ENCODE measurements around the gene TLX2.
"Not testable (repeated sequence)": the region's sequence is repeated elsewhere in the genome, so short reads cannot be mapped to it uniquely, and the experiment has no call there.

TLX2 gene

DNA sequence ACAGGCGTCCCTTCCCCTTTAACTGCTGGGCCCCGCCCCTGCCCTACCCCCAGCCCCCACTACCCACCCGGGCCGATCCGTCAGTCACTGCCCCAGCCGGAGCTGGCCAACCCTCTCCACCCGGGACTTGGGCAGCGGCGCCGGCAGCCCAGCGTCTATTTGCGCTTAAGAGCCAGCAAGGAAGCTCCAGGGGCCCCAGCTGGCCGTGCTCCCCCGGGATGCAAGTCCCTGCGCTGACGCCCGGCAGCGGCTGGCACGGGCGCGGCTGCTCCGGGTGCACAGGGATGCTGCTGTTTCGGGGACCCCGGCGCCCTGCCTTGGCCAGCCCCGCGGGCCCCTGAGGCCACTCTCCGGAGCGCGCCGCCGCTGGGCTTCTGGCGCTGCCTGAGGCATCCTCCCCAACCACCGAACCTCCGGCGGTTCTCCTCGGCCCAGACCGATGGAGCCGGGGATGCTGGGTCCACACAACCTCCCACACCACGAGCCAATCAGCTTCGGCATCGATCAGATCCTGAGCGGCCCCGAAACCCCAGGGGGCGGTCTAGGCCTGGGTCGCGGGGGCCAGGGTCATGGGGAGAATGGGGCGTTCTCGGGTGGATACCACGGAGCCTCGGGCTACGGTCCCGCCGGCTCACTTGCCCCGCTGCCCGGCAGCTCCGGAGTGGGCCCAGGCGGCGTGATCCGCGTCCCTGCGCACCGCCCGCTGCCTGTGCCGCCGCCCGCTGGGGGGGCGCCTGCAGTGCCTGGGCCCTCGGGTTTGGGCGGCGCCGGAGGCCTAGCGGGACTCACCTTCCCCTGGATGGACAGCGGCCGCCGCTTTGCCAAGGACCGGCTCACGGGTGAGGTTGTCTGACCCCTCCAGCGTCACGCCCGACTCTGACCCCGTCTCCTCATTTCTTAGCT, at the start of gene TLX2:
TLX2 (plus strand) TSS at position 83 of the 903 bp plus-strand sequence; CDS start at position 440, 357 bp downstream.
- DNase-seq (ENCODE audit: low read depth in 2 of 2), result no peak

DNA sequence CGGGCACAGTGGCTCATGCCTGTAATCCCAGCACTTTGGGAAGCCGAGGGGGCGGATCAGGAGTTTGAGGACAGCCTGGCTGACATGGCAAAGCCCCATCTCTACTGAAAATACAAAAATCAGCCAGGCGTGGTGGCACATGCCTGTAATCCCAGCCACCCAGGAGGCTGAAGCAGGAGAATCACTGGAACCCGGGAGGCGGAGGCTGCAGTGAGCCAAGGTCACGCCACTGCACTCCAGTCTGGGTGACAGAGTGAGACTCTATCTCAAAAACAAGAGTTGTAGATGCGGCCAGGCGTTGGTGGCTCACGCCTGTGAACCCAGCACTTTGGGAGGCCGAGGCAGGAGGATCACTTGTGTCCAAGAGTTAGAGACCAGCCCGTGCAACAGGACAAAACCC, 43.5 kb upstream of the TLX2 start:
- DNase-seq (ENCODE audit: low read depth in 2 of 2), result not testable (repeated sequence)

DNA sequence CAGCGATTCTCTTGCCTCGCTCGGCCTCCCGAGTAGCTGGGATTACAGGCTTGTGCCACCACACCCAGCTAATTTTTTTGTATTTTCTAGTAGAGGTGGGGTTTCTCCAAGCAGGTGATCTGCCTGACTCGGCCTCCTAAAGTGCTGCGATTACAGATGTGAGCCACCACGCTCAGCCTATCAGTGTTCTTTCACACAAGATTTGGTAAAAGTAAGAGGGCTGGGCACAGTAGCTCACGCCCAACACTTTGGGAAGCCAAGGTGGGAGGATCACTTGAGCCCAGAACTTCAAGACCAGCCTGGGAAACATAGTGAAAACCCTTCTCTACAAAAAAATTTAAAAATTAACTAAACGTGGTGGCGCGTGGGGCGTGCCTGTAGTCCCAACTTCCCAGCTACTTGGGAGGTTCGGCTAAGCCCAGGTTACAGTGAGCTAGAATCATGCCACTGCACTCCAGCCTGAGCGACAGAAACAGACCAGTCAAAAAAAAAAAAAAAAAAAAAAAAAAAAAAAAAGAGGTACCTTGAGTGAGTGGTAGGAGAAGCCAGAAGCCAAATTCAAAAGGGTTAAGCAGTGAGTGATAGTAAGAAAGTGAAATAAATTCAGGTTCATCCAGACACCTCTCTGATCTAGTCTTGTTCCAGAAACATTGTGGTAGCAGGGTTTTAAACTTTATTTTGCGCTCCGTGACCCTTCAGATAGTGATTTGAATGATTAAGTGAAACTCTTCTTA, 42.8 kb upstream of the TLX2 start:
- DNase-seq (ENCODE audit: low read depth in 2 of 2), result no peak

DNA sequence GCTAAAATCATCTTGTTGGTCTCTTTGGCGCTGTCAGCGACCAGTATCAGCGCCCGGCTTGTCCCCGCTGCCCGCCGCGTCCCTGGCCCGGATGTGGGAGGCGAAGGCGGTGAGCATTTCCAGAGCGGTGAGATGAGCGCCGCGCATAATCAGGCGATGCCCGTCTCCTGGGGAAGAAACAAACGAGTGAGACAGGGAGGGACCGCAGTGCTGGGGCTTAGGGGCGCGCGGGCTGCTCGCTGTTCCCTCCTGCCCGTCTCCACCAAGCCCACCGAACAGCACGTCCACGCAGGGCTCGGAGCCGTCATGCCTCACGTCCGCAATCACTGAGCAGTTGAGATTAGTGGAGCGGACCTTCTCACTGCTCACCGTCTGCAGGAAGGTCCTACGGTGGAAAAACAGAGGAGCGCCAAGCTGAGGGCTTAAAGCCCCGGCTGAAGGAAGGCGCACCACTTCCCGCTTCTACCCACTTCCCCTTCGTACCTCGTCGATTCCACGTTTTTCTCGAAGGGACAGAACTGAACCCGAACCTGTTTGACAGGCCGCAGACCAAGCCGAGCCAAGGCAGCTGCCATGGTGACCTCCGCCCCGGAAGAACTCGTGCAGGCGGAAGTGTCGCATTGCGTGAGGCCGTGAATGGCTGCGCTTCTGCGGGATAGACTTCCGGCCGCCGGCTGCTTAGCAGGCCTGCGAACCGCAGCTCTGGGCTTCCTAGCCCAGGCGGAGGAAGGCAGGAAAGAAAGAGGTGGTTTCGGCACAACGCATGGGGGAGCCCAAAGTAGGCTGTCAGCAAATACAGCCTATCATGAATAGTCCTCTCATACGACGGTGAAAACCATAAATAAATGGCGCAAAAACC, 41.9 kb upstream of the TLX2 start, which contains the start of gene MRPL53:
MRPL53 (minus strand) TSS at position 595 of the 859 bp plus-strand sequence; CDS start at position 575, 20 bp downstream.
- DNase-seq (ENCODE audit: low read depth in 2 of 2), result peak; percentile 88 to 95

DNA sequence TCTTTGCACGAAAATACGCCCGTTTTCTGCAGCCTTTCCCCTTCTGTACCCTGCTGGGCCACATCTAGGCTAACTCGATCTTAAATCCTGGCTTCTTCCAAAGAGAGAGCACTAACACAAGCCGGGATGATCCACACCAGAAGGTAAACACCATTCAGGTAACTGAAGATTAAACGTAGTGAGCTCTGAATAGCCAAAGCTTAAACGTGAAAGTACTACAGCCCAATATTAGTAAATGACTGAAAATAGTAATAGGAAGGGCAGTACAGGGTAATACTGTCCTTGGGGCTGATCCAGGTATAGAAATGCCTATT, 41.3 kb upstream of the TLX2 start:
- no peak for DNase-seq (ENCODE audit: low read depth in 2 of 2)

DNA sequence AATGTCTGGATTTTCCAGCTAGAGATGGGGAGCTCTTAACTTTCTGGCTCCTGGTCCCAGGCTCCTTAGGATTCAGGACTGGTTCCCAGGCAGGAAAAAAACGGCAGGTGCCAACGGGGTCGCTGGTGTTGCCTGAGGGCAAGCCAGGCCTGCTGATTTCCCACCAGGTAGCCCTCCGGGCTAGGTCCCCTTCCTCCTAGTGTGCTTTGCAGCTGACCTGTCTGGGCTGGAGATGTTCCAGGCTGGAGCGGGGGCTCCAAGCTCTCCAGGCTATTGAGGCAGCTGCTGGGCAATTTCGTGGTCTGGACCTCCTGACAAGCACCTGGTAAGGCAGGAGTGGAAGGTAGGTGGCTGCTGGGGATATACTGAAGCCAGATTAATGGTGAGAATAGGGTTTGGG, 39.8 kb upstream of the TLX2 start:
- no peak for DNase-seq (ENCODE audit: low read depth in 2 of 2)

DNA sequence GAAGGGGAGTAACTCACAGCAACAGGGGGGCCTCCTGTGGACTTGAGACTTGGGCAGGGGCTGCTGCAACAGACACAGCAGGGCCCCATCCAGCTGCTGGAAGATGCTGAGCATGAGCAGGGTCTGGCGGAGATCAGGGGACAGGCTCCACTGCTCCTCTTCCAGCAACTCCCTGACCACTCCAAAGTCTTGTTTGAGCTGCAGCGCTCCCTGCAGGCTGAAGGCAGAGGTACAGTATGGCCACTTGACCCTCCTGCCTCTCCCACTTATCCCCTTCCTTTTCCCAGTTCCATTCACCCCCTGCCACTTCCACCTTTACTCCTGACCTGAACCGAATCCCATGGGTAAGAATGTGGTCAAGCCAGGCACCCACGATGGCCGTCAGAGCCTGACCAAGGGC, 39.4 kb upstream of the TLX2 start:
- no peak for DNase-seq (ENCODE audit: low read depth in 2 of 2)

DNA sequence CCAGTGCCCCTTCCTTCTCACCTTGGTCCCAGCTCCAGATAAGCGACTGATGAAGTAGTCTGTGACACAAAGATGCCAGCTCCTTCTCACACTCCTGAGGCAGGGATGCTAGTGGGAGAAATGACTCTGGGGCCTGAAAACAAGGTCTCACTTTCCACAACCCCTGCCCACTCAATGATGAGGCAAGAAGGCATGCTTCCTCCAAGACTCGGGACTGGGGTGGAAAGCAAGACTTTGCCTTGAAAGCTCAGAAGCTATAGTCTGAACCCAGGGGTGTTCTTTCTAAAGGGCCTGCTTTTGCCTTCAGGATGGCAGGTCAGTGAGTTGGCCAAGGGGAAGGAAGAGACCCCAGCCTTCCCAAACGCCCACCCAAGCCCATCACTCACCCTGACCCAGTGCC, 32.8 kb upstream of the TLX2 start:
- DNase-seq (ENCODE audit: low read depth in 2 of 2), result no peak

DNA sequence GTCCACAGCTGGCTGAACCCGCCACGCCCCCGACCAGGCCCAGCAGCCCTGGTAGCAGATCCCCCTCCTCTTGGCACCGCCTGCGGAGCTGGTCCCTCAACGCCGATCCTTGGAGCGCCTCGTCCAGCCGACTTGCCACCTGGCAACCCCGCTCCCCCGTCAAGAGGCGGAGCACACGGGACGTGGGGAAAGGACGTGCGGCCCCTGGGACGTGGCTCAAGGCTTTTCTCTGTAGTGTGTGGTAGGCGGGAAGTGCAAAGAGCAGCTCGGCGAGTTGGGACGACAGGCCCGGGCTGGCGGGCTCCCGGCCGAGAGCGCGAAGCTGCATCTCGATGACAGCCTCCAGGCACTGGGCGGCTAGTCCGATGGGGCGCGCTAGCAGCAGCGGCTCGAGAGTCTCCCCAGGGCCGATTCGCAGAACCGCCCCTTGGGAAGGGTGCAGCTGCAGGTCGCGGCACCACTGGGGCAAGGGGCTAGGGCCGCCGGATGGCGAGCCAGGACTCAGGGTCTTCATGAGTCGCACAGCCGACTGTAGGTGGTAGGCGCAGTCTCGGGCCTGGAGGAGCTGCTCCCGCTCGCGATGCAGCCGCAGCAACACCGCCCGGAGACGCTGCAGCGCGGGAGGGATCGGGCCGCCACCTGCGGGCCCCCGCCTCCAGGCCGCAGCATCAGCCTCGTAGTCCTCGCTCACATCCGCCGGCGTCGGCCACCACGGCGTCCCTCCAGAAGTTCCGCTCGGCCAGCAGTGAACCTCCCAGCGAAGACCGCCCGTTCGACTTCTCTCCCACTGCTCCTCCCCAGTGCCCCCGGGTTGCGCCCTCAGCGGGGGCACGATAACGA, 32.1 kb upstream of the TLX2 start:
- no peak for DNase-seq (ENCODE audit: low read depth in 2 of 2)

DNA sequence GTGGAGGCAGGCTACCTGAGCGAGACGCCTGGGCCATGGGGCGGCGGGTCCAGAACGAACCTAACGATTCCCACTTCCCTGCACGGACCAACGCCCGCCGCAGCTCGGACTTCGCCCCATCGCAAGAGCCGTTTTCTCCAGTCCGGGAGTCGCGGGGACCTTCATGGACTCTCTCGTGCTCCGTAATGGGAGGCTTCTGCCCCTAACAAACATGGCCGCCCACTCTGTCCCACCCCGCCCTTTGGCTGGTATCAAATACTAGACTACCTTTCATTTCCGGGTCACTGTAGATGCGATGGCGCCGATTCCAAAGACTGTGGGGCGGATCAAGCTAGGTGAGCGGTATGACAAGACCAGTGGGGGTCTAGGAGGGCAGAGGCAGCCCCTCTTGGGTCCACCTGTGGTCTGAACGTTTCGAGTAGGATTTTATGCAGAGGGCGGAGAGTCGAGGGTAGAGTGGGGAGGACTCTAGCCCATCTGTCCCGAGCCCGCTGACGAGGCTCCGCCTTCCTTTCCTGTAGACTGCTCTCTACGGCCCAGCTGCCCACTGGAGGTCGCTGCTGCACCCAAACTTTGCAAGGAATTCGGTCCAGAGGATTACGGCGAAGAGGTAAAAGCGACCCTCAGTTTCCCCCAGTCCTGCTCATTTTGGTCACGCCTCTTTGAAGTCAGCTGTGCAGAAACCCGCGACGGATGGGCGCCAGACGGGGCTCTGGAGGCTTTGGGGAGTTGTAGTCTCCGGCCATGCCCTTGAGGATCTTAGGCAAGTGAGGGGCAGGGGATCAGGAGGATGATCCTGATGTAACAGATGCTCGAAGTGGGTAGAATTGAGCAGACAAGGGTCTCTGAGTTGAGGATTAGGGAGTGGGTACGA, 31.2 kb upstream of the TLX2 start, which contains the start of the genes CCDC142 and TTC31:
CCDC142 (minus strand) TSS at position 198 of the 874 bp plus-strand sequence; CDS start at position 37, 161 bp downstream.
TTC31 (plus strand) TSS at position 281 of the 874 bp plus-strand sequence; CDS start at position 296, 15 bp downstream.
- DNase-seq (ENCODE audit: low read depth in 2 of 2), result peak; percentile 81 to 83

DNA sequence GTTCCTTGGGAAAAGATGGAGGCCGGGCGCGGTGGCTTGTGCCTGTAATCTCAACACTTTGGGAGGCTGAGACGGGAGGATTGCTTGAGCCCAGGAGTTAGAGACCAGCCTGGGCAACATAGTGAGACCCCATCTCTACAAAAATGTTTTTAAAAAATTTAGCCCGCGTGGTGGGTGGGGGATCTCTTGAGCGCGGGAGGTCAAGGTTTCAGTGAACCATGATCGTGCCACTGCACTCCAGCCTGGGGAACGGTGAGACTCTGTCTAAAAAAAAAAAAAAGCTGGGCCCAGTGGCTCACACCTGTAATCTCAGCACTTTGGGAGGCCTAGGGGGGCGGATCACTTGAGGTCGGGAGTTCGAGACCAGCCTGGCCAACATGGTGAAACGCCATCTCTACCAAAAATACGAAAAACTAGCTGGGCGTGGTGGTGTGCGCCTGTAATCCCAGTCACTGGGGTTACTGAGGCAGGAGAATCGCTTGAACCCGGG, 30.5 kb upstream of the TLX2 start:
- not testable (repeated sequence) for DNase-seq (ENCODE audit: low read depth in 2 of 2)

DNA sequence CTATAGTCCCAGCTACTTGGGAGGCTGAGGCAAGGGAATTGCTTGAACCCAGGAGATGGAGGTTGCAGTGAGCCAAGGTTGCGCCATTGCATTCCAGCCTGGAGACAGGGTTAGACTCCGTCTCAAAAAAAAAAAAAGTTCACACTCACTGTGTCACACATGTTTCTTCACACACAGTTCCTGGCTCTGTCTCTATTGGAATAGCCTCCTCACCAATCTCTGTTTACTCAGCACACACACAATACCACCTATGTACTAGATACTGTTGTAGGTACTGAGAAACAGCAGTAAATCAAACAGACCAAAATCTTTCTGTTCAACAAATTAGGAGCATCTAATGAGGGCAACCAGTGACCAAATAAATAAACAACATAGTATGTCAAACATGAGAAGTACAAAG, 28.1 kb upstream of the TLX2 start:
- no peak for DNase-seq (ENCODE audit: low read depth in 2 of 2)

DNA sequence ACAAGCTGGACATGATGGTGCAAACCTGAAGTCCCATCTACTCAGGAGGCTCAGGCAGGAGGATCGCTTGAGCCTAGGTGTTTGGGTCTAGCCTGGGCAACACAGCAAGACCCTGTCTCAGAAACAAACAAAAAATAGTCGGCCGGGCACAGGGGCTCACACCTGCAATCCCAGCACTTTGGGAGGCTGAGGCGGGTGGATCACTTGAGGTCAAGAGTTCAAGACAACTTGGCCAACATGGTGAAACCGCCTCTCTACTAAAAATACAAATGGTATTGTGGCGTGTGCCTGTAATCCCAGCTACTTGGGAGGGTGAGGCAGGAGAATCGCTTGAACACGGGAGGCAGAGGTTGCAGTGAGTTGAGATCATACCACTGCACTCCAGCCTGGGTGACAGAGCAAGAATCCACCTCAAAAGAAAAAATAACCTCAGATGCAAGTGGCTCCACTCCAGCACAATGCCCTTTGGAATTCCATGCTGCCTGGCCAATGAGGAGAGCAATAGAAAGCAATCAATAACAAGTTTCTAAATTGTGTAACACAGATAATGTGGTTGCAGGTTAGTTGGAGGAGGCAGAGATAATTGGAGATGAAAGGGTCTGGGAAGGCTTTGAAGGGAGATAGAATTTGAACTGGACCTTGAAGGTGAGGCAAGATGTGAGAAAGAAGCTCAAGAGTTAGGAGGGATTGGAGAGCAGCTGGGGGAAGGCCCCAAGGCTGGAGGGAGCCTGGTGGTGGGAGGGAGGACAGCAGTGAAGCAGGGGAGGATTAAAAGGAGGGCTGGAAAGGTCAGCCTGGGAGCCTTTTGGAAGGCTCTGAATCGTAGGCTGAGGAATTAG, 25.4 kb upstream of the TLX2 start:
- no peak for DNase-seq (ENCODE audit: low read depth in 2 of 2)

DNA sequence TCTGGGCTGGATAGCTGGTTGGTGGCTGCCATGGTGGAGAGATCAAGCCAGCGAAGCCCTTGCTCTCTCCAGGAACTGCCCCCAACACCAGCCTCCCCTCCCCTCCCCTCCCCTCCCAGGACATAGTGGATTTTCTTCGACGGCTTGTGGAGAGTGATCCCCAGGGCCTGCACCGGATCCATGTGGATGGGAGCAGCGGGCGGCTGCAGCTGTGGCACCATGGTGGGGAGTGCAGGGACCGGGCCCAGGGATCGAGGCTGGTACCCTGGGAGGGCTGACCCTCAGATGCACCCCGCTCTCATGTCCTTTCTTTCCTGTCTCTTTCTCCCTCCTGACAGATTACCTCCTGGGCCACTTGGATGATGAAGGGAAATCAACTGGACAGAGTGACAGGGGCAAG, 24.3 kb upstream of the TLX2 start:
- DNase-seq (ENCODE audit: low read depth in 2 of 2), result no peak

DNA sequence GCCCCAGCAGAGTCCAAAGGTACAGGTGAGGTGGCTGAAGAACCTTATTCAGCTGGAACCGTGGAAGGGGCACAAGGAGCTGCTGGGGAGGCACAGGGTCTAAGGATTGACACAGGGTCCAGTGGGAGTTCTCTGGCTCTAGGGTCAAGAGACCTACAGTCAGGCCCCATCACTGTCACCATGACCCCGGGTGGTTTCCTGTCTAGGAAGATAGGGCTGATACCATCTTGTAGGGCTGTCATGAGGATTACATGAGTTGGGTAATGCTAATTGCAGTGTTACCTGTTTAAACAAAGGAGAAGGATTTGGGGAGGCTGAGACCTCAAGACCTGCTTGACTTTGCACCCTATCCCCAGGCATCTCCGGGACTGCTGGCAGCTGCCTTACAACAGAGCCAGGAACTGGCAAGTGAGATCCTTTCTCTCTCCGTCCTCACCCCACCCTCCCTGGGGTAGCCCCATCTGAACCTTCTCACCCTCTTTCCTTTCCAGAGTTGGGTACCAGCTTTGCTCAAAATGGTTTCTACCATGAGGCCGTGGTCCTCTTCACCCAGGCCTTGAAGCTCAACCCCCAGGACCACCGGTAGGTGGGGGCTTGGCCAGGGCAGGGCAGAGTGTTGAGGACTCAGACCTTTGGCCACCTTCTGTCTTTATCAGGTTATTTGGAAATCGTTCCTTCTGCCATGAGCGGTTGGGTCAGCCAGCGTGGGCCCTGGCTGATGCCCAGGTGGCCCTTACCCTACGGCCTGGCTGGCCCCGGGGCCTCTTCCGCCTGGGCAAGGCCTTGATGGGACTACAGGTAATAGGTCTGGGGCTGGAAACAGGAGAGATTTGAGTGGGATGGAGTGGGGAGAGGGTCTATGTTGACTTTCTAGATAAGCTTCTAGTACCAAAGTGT, 22.4 kb upstream of the TLX2 start:
- DNase-seq (ENCODE audit: low read depth in 2 of 2), result no peak

DNA sequence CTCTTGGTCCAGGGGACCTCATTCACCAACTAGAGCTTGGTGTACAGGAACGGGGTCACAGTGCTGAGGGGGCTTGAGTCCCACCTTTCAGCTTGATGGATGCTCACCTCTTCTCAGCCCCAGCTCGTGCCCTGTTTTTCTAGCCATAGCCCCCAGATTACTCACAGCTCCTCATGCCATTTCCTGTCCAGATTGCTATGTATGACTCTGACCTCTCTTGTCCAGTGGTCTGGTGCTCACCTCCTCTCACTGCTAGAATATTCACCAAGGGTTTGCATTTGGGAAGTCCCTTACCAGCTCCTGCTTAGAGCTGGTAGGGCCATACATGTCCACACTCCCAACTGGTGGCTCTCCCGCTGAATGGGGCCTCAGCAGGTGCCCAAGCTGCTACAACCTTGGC, 20.7 kb upstream of the TLX2 start:
- no peak for DNase-seq (ENCODE audit: low read depth in 2 of 2)

DNA sequence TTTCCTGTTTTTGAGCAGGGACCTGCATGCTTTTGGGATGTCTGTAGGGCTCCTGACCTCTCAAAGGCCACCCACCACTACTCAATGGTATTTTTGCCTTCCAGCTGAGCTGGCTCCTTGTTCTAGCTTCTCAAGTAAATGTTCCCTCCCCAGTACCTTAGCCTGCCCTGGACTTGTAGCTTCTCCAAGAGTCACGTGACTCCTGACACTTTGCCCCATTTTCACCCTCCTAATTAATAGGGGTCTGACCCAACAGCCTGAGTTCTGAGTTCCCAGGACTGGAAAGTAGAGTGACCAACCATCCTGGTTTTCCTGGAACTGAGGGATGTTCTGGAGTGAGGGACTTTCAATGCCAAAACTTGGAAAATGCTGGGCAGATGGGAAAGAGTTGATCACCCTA, 18.8 kb upstream of the TLX2 start:
- no peak for DNase-seq (ENCODE audit: low read depth in 2 of 2)

Data from stimulated activated CD4-positive, alpha-beta T cell treated with anti-CD3 and anti-CD28 coated beads, Interleukin-1b, Interleukin-23, amount 100 ng/mL, for 1 hour (primary cell).